GM21526 (cell line): ENCODE data around the gene ZNF692.

Experiments
- ATAC-seq: cut with Tn5 transposase; IDR thresholded peaks from one replicate; pipeline ENCODE4 v1.9.1; 2021; ENCODE audit warnings: moderate library complexity; ENCODE audit not compliant: unreplicated experiment, low FRiP score

The ZNF692 gene

GRCh38 chr1:248828845-248829244 is 30.0 kb downstream of the ZNF692 start:
- ATAC-seq = no peak

- peak; percentile 88 for ATAC-seq
These were observed 32.8 kb downstream of the ZNF692 start, which contains the start of gene SH3BP5L for GRCh38 chr1:248825909-248826760. TSS of gene SH3BP5L (minus strand) at chr1:248825915. CDS start at chr1:248824935, 980 bp downstream.

- peak; percentile 2 for ATAC-seq
These were observed 33.3 kb downstream of the ZNF692 start for GRCh38 chr1:248825573-248825908.

GRCh38 chr1:248825136-248825535 is 33.7 kb downstream of the ZNF692 start:
- no peak for ATAC-seq

GRCh38 chr1:248824701-248825100 is 34.2 kb downstream of the ZNF692 start:
- no peak for ATAC-seq

- ATAC-seq = no peak
These were observed 34.6 kb downstream of the ZNF692 start for GRCh38 chr1:248824301-248824700.

GRCh38 chr1:248823517-248824001 is 35.3 kb downstream of the ZNF692 start:
- no peak for ATAC-seq

- ATAC-seq = peak; percentile 23
These were observed 36.5 kb downstream of the ZNF692 start for GRCh38 chr1:248822148-248823032.

- no peak for ATAC-seq
These were observed 37.2 kb downstream of the ZNF692 start for GRCh38 chr1:248821641-248822040.

GRCh38 chr1:248821101-248821500 is 37.8 kb downstream of the ZNF692 start:
- no peak for ATAC-seq

- ATAC-seq = no peak
These were observed 38.8 kb downstream of the ZNF692 start for GRCh38 chr1:248820041-248820585.

- no peak for ATAC-seq
These were observed 40.1 kb downstream of the ZNF692 start for GRCh38 chr1:248818505-248819374.

GRCh38 chr1:248817065-248817464 is 41.8 kb downstream of the ZNF692 start:
- ATAC-seq = no peak

GRCh38 chr1:248816042-248816851 is 42.6 kb downstream of the ZNF692 start:
- ATAC-seq = no peak

- no peak for ATAC-seq
These were observed 43.4 kb downstream of the ZNF692 start for GRCh38 chr1:248815407-248816034.

- no peak for ATAC-seq
These were observed 44.5 kb downstream of the ZNF692 start for GRCh38 chr1:248814351-248814750.

- no peak for ATAC-seq
These were observed 45.3 kb downstream of the ZNF692 start for GRCh38 chr1:248813546-248813945.

- ATAC-seq = no peak
These were observed 46.0 kb downstream of the ZNF692 start for GRCh38 chr1:248812736-248813425.
